ENCODE measurements around the gene SDCCAG8.

DNA sequence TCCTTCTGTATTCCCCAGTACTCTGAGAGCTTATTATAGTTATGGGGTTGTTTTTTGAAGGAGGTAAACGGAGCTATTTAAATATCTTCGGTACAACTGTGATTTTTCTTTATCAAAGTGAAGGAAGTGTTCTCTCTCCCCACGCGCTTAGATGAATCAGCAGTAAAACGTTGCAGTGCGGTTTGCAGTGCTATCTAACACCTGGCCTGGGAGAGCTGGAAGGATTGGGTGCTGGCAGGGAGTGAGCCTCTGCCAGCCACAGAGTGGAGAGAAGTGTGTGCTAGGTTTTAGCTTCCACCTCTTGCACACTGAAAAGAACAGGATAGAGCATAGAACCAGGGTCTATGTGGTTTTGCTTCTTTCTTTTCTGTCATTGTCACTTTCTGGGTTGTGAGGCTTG is 165.9 kb downstream of the SDCCAG8 start:
- TF ChIP-seq, protein P1, sequence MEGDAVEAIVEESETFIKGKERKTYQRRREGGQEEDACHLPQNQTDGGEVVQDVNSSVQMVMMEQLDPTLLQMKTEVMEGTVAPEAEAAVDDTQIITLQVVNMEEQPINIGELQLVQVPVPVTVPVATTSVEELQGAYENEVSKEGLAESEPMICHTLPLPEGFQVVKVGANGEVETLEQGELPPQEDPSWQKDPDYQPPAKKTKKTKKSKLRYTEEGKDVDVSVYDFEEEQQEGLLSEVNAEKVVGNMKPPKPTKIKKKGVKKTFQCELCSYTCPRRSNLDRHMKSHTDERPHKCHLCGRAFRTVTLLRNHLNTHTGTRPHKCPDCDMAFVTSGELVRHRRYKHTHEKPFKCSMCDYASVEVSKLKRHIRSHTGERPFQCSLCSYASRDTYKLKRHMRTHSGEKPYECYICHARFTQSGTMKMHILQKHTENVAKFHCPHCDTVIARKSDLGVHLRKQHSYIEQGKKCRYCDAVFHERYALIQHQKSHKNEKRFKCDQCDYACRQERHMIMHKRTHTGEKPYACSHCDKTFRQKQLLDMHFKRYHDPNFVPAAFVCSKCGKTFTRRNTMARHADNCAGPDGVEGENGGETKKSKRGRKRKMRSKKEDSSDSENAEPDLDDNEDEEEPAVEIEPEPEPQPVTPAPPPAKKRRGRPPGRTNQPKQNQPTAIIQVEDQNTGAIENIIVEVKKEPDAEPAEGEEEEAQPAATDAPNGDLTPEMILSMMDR (IDR thresholded peaks at IDR 0.05) = no peak
- TF ChIP-seq POLR2A (IDR thresholded peaks at IDR 0.05) = no peak
